NCI-H1694 (cell line): ENCODE results near the gene SDSL.

ENCODE experiments used
- DNase-seq: peaks from one replicate; lab custom pipeline; 2025; lab: John Stamatoyannopoulos, UW

Gene SDSL

GRCh38 chr12:113396828-113397496 lies 25.2 kb upstream of the SDSL start:
- no peak for DNase-seq

DNA sequence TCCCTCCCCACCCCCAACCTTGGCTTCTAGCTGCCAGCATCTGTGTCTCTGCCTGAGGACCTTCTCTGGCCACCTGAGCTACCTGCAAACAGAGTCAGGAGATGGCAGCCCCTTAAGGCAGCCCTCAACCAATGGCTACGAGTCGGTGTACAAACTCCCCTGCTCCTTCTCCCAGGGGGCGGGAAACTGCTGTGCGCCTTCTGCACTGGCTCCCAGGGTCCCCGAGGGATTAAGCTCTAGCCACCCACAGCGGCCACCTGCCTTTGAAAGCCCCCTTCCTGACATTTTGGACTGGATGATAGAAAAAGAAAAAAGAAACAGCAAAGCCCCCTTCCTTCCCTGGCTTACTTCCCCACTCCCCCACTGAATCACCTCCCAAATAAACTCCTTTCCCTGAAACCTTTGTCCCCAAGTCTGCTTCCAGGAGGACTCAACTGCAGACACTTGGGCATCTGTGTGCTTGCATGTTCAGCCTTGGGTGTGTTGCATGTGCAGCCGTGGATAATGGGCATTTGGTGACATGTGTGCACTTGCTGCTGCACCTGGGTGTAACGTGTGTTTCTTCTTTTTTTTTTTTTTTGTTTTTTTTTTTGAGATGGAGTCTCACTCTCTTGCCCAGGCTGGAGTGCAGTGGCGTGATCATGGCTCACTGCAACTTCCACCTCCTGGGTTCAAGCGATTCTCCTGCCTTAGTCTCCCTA lies 24.5 kb upstream of the SDSL start:
- no peak for DNase-seq

- no peak for DNase-seq
Measured at GRCh38 chr12:113398346-113399290, 23.6 kb upstream of the SDSL start.

- no peak for DNase-seq
Measured at GRCh38 chr12:113399490-113399889, 22.7 kb upstream of the SDSL start.

DNA sequence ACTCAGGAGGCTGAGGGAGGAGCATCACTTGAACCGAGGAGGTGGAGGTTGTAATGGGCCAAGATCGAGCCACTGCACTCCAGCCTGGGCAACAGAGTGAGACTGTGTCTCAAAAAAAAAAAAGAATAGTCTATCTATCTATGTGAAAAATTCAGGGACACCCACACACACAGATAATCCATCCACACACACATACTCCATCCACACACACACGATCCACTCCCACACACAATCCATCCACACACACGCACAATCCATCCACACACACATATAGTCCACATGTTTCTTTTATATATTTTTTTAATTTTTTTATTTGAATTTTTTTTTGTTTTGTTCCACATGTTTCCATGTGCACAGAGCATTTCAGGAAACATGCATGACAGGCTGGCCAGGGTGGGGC lies 21.8 kb upstream of the SDSL start:
- DNase-seq: no peak

GRCh38 chr12:113401066-113402000 lies 20.8 kb upstream of the SDSL start:
- no peak for DNase-seq

DNA sequence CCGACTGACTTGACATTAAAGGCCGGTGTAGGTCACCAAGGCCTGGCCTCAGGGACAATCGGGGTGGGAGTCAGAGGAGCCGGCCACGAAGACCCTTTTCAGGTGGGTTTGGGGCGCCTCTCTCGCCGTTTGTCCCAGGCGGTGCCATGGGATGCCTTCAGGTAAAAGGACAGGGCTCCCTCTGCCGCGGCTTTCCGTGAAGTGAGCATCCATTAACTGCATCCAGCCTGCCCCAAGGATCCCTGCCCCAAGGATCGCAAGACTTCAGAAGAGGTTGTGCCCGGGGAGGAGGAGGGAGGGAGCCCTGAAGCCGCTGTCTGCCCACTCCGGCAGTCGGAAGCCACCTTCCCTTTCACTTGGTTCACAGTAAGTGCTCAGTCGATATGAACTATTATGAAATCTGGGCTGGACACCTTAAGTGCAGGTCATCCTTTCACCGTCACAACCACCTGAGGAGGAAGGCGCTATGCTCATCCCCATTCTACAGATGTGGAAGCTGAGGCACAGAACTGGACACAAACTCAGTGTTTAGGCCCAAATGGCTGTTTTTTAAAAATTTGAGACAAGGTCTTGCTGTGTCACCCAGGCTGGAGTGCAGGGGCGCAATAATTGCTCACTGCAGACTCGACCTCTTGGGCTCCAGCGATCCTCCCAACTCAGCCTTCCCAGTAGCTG lies 19.5 kb upstream of the SDSL start:
- DNase-seq: no peak

DNA sequence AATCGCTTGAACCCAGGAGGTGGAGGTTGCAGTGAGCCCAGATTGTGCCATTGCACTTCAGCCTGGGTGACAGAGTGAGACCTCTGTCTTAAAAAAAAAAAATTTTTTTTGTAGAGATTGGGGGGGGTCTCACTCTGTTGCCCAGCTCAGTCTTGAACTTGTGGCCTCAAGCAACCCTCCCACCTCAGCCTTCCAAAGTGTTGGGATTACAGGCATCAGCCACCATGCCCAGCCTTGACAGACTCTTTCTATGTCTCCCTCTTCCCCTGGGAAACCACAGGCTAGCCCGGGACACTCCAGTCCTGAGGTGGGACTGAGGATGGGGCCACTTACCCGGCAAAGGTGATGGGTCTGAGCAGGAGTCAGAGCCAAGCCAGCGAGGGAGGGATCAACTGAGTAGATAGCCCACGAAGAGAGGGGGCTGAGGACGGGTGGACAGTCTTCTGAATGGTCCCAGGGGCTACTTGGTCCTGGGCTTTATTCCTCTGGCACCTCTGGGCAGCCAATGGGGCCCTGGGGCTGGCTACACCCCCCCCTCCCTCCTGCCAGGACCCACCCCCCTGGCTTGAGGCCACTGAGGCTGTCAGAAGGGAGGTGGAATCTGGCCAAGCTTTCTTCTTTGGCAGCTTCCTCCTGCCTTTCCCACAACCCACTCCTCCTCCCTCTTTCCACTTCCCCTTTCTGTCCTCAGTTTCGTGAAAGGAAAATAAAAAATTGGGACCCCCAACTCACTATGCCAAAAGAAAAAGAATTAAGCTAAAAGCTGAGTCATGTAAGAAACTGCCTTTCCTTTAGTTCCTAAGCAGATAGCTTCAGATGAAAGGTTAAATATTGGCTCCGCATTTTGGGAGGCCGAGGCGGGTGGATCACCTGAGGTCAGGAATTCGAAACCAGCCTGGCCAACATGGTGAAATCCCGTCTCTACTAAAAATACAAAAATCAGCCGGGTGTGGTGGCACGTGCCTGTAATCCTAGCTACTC lies 18.5 kb upstream of the SDSL start, which contains the start of gene SDS:
SDS (minus strand) TSS at position 453 of the 981 bp plus-strand sequence. CDS start 4,179 bp downstream, outside the sequence.
- DNase-seq: peak; percentile 12

GRCh38 chr12:113405694-113406093 lies 16.5 kb upstream of the SDSL start:
- DNase-seq: no peak

GRCh38 chr12:113407931-113408600 lies 14.1 kb upstream of the SDSL start:
- DNase-seq: no peak

DNA sequence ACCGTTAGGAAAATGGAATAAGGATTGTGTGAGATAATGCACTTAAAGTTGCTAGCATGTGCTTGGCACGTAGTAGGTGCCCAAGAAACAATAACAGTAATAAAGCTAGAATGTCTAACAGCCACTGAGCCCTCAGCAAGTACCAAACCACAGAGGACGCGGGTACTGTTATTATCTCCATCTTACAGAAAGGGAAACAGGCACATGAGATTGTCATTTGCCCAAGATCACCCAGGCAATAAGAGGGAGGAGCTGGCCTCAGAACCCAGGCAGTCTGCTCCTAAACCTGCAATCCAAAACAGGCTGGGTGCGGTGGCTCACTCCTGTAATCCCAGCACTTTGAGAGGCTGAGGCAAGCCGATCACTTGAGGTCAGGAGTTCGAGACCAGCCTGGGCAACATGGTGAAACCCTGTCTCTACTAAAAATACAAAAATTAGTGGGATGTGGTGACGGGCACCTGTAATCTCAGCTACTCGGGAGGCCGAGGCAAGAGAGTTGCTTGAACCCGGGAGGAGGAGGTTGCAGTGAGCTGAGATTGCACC lies 13.4 kb upstream of the SDSL start:
- no peak for DNase-seq

- DNase-seq: no peak
Measured at GRCh38 chr12:113409462-113410124, 12.6 kb upstream of the SDSL start.

DNA sequence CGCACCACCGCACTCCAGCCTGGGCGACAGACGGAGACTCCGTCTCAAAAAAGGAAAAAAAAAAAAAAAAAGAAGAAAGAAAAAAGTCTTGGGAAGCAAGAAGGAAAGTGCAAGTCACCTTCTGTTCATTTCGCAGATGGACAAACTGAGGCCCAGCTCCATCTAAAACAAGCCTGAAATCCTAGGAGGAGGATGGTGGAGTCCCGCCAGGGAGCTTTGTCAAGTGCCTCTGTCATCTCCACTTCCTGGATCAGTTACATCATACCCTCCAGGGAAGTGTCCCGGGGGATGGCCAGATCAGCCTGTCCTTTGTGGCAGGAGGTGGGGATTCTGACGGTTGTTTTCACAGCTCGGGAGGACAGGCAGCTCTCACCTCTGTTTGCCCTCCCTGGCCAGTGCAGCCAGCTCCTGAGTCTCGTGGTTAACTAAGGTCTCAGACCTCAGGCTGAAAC lies 8.7 kb upstream of the SDSL start:
- DNase-seq: no peak

- no peak for DNase-seq
Measured at GRCh38 chr12:113414519-113415038, 7.6 kb upstream of the SDSL start.

DNA sequence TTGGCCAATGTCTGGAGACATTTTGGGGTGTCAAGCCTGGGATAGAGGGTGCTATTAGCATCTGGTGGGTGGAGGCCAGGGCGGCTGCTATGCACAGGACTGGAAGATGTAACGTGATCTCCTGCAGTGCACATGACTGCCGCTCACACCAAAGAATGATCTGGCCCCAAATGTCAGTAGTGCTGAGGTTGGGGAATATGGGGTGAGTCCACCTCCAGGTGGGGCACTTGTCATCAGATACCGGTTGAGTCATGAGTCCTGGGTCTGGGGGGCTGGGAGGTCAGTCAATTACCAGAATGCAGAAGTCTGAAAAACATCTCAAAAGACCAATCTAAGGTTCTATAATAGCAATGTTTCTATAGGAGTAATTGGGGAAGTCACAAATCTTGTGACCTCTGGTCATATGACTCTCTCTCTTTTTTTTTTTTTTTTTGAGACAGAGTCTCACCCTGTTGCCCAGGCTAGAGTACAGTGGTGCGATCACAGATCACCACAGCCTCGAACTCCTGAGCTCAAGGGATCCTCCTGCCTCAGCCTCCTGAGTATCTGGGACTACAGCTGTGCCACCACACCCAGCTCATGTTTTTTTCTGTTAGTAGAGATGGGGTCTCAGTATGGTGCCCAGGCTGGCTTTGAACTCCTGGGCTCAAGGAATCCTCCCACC lies 6.0 kb upstream of the SDSL start:
- DNase-seq: no peak

DNA sequence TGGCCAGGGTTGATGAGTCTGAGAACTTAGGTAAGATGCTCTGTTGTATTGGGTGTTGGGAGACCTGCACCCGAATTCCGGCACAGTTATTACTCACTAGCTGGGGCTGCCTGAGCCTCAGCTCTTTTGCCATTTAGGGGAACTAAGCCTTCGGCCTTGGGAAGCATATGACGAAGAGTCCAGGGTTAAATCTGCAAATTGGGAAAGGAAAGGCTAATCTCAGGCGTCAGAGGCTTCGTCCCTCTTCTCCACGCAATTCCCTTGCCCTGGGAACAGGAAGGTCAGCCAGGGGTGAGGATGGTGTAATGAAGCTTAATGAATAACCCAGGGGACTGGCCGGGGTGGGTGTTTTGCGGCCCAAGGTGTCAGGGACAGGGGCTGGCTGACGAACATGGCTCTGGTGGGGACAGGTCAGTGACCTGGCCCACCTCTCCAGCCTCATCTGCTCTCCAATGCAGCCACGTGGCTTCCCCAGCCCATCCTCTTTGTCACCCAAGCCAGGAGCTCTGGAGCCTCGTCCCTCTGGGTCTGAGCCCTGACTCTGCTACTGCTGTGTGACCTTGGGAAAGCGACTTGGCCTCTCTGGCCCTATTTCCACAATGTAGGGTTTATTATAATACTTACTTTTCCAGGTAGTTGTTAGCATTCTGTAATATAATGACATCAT lies 3.8 kb upstream of the SDSL start:
- DNase-seq: no peak
